T-helper 22 cell (primary cell): ENCODE measurements around the gene CCDC77.
A peak's percentile ranks its signal among the peaks of the same experiment; 100 is the strongest.

ENCODE experiments used
- DNase-seq: peaks from one replicate; pipeline ENCODE4 v3.0.0-alpha.2; 2020; ENCODE audit warnings: low read depth

The CCDC77 gene

DNA sequence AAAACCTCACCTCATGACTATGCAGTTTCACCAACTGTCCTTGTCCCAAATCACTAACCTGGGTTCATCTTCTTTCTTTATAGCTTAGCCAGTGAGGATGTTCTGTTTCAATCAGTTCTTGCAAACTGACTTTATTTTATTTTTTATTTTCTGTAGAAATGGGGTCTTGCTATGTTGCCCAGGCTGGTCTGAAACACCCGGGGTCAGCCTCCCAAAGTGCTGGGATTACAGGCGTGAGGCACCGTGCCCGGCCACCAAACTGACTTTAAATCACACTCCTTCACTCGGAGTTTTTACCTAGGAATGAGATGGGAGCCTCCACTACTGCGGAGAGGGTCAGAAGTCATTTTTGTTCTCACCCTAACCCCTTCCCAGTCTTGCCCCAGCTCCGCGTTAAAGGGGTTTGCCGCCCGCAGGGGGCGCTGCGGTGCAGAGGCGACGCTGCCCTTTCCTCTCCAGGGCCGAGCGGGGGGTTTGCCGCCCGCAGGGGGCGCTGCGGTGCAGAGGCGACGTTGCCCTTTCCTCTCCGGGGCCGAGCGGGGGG lies 51.3 kb downstream of the CCDC77 start:
- peak; percentile 23 for DNase-seq

DNA sequence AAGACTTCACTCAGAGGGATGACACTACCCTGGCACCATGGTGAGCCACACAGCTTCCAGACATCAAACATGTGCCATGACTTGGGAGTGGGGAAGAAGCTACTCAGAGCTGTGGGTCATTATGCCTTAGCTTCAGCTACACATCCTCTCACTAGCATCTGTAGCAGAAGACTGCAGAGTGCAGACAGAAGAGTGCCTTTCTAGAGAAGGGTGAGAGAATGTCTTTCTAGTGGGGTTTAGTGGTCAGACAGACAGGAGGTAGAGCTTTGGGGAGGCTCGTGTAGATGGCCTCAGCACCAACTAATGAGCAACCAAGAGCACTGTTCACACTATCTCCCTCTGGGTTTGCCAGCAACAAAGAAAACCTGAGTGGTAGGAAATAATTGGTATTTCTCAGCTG lies 53.4 kb downstream of the CCDC77 start:
- no peak for DNase-seq

DNA sequence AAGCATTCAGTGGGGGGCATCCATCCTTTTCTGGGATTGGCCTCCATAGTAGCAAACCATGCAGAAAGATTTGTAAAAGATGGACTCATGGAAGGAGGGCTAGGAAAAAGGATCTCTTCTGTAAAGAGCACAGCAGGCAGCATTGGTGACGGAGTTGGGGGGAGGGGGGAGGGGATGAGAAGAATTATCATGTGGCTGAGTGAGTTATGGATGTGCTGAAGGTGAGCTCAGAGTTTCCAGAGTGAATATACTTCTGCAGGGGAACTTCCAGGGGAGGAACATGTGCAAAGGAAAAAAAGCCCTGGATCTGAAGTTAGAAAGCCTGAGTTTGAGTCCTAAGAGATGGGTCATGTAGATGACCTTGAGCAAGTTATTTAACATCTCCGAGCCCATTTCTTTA lies 54.4 kb downstream of the CCDC77 start:
- no peak for DNase-seq

DNA sequence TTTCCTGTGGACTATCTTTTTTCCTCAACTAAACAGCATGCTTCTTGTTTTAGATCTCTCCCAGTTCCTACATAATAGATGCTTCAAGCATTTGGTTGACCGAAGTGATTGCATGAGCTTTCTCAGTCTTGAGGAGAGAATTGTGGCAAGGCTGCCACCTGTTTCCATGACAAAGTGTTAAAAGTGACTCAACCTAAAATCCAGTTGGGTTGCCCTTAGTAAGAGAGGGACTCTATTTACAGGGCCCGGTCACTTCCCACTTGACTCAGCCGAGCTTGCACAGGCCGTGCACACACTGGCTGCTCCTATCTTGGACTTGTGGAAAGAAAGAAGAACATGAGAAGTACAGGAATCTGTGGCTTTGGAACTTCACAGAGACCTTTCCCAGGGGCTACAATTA lies 56.2 kb downstream of the CCDC77 start:
- DNase-seq: no peak

DNA sequence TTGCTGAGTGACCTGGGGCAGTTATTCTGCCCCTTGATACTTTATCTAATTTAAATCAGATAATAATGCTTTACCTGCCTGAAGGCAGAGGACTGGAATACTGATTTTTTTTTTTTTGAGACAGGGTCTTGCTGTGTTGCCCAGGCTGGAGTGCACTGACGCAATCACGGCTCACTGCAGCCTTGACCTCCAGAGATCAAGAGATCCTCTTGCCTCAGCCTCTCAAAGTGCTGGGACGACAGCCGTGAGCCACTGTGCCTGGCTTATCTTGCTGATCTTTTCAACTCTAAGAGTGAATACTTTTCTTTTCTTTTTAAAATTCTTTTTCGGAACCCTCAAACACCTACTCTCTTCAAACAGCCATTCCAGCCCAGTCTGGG lies 57.6 kb downstream of the CCDC77 start:
- DNase-seq: no peak

DNA sequence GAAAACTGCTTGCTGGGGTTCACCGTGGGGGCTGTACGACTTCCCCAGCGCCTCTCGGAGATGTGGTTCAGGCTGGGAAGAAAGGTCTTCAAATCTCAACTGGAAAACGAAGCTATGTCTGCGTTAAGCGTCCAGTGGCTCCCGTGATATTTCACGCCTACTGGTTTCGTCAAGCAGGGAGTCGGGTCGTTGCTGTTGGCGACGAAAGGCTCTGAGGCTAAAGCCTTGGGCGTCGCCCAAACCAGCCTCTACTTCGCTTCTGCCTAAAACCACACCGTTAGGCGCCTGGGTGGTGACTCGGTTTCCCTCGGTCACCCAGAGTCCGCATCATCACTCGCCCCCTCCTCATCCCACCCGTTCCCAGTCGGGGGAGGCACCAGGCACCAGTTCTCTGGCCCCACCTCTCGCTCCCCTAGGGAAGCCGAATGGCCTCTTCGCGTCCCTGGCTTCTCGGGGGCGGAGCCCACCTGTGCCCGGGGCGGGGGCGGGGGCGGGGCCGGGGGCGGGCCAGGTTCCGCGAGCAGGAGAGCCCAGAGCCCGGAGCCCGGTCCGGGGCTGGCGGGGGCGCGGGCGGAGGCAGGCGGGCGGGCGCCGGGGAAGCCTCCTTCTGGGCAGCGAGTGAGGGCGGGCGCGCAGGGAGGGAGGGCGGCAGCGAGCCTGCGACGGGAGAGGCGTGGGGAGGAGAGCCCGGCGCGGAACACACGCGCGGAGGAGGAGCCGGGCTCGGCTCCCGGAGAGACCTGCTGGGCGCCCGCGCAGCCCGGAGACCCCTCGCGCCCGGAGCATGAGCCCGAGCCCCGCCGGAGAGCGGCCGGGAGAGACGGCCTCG lies 58.2 kb downstream of the CCDC77 start, which contains the start of gene B4GALNT3:
Gene B4GALNT3, plus strand, starts transcription at position 510 of the 829 bp plus-strand sequence. CDS start 438 bp downstream, outside the sequence.
- DNase-seq: peak; percentile 27

DNA sequence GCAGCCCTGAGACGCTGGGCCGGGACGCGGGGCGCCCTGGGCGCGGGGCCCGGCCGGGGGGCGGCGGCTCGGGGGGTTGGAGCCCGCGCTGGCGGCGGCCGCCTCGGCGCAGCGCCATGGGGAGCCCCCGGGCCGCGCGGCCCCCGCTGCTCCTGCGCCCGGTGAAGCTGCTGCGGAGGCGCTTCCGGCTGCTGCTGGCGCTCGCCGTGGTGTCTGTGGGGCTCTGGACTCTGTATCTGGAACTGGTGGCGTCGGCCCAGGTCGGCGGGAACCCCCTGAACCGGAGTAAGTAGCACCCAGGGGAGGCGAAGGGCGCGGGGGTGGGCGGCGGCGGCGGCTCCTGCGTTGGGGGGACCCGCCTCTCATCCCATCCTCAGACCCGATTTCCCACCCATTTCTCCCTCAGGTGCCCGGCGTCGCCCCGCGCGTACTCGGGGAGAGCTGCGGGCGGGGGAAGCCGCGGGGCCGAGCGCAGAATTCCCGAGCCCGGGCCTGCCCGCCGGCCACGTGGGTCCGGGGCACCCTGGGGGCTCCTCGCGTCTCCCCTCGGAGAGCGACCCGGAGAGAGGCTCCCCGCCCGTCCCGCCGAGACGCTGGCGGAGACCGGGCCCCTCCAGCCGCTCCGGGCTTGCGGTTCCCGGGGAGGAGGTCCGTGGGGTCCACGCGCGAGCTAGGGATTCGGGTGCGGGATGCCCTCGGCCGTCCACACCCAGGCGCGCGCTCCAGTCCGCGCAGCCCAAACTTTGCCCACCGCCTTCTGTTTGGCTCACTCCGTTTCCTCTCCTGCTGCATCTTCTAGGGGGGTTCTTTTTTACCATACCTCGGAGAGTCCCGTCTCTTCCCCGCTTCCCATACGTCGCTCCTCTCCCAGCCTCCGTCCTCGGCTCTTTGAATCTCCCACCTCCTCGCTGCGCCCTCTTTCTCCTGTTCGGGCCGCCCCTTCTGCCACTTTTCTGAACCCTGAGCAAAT lies 59.1 kb downstream of the CCDC77 start:
- DNase-seq: peak; percentile 18

DNA sequence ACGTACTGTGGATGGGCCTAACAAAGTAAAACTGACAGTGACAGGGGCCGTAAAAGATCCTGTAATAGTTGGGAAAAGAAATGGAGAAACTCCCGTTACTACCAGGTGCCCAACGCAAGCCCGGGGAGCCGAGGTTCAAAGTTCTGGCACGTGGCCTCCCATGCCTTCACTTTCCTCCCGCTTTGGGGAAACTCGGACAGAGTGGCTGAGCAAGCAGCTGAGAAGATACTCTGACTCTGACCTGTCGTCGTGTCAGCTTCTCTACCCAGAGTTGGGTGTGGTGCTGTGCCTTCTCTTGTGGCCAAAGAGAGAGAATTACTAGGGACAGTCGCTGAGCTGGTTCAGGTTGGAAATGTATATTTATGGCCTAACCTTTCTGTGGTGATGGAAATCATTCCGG lies 60.0 kb downstream of the CCDC77 start:
- no peak for DNase-seq

DNA sequence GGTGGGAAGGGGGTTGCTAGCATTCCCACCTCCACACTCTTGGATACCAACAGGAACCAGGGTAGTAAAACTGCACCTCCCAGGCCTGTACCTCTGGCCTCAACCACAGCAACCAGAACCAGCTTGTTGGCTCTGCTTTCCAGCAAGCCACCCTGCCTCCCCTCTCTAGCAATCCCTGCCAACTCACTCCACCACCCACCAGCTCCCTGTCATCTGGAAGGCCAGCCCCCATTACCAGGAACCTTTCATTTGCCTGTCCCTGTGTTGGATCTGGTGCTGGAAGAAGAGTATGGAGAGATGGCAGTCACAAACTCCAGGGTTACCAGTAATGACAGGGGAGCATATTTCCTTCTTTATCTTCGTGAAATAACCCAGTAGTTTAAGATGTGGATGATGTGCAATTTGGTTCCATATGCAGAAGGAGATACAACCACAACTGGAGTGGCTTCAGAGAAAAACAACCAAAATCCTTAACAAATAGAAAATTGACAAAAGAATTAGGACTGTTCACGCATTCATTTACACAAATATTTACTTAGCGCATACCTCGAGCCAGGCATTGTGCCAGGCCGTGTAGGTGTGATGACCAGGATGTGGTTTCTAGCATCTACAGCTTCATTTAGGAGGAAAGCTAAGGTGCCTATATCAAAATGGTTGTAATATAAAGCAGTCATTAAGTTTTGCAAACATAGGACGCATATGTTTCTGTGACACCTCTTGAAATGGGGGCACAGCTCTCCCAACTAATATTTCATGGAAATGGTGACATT lies 61.7 kb downstream of the CCDC77 start:
- DNase-seq: no peak

DNA sequence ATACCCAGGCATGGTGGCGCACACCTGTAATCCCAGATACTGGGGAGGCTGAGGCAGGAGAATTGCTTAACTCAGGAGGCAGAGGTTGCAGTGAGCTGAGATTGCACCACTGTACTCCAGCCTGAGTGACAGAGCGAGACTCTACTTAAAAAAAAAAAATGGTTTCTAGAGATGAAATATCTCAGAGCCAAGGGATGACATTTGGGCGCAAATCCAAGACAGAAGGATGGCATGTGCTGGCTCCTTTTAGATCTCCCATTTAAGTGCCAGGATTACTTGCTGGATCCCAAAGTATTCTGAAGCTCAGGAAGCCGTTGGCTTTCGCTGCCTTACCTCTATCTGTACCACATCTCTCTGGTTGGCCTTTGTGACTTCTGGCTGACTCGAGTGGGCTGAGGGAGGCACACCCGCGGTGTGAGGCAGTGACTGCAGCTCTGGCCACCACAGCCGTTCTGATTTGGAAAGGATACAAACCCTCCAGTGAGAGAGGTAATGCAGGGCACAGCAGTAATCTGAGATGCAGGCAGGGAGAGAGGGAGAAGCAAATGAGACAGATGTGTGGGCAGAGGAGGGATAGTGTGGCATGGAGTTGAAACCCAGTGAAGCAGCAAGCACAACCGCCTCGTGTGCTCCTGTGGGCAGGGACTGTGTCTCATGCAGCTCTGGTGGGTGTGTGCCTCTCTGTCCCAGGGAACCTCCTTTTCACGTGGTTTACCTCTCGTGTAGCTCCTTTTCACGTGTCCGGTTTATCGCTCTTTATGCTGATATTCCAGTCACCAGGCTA lies 63.2 kb downstream of the CCDC77 start:
- no peak for DNase-seq

DNA sequence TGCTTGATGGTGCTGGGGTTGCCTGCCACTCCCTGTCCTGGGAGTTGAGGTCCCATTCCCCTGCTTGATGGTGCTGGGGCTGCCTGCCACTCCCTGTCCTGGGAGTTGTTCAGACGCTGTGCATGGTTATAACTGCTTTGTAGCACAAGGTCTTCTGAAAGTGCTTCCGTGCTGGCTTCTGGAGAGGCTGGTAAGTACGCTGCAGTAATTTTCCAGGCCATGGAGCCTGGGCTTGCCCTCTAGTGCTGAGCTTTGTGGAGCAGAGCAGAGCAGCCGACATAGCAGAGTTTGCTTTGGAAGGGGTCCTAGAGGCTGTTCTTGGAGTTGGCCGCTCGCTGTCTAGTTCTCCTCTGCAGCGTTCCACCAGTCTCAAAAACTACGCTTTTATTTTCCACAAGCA lies 64.6 kb downstream of the CCDC77 start:
- no peak for DNase-seq

DNA sequence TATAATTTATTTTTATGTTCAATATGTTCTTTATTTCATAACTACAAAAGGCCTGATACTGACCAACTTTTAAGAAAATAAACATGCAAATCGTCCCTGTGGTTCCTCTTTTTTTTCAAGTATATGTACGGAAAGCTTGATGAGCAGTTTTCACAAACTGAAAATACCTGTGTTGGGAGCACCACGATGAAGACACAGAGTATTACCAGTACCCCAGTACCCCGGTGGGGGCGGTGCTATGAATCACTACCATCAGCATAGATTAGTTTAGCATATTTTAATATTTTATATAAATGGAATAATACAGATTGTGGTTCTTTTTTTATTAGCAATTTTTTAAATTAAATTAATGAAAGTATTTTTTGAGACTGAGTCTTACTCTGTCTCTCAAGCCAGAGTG lies 65.3 kb downstream of the CCDC77 start:
- no peak for DNase-seq

DNA sequence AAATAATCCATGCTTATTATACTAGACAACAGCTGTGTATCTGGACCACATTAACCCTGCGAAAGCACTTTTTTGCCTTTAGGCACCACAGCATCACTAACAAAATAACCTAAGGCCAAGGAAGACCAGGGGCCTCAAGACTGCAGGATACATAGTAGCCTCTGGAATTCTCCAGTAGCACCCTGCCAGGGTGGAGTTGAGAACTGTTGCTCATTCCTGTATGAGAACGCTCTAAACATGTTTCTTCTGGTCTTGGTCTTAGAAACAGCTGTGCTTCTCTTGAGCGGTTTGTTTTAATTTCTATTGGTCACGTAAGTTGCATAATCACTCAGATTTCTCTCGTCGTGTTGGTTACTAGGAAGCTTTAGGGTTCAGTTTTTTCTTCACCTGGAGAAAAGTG lies 66.1 kb downstream of the CCDC77 start:
- DNase-seq: no peak

DNA sequence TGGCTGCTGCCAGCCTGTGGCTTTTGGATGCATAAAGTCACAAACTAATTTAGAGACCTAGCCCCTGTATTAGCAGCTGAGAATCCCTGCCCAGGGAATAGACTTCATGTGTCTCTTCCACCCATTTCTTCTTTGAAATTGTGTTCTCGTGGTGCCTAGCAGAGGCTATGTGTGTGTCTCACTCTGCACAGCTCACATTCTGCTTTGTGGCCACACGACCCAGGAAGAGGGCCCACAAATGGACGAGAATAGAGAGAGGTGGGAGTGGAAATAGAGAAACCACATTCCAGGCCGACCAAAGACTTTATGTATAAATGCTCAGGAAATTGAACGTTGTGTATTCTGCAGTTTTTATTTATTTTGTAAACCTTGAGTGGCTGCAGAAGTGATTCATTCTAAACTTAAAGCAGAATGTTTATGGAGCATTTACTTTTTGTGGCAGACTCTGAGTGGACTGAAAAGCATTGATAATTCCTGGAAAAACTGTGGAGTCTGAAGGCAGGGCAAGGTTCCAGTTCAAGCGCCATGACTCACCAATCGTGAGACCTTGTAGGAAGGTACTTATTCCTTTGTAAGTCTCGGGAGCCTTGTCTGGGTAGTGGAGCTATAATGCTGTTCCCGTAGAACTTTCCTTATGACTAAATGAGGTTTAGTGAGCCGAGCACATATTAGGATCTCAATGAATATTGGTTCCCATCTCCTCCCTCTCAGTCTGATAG lies 67.4 kb downstream of the CCDC77 start:
- no peak for DNase-seq

DNA sequence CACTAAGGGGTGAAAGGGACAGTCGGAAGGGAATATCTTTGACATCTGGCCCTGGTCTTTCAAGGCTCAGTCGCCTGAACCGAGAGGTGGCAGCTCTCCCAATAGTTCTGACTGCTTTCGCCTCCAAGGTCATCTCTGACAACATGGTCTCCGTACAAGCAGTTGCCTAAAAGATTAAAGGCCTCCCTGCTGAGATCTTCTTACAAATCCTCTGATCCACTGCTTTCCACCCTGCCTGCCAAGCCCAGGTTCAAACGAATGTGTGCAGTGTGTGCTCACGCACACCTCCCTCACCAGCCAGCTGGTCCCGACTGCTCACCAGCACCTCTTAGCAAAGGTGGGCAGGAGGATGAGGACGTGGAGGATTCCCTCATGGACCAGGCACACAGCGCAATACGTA lies 68.7 kb downstream of the CCDC77 start:
- DNase-seq: no peak

DNA sequence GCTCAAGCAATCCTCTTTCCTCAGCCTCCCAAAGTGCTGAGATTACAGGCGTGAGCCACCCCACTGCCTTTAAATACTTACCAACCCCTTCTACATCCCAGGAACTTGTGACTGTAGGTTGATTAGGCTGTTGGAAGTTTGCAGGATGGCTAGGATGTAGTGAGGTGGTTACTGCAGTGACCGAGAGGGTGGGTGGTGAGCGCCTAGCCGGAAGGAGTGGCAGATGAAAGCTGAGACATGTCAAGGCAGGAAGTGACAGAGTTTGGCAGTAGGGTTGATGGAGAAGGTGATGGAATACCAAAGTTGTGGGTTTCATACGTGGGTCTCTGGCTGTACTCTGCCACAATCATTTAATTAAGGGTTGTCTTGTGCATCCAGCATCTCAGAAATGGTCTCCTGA lies 71.8 kb downstream of the CCDC77 start:
- DNase-seq: no peak

DNA sequence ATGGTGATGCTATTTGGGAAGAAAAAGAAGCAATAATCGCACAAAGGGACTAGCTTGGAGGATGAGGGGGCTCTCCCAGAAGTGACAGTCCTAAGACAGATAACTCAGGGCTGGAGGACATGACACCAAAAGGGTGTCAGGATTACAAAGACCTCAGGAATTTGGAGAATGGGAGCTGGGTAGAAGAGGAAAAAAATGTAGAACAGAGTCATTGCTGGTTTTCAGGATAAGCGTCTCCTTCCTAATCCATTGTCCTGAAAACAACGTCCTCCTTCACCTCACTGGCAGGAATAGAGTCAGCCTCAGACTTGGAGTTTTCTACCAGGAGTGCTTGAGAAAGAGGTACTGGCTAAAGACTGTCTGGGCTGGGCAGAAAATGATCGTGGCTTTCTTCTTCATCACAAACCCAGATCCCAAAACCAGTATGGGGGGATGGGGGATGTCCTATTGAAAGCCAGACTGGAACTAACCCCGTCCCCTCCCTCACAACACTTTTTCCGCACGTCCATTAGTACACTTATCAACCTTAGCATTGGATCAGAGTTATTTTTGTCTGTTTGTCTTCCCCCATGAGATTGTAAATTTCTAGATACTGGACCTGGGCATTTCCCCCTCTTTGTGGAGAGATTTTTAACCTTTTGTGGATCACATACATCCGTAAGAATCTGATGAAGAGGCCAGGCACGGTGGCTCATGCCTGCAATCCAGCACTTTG lies 72.6 kb downstream of the CCDC77 start:
- DNase-seq: no peak

DNA sequence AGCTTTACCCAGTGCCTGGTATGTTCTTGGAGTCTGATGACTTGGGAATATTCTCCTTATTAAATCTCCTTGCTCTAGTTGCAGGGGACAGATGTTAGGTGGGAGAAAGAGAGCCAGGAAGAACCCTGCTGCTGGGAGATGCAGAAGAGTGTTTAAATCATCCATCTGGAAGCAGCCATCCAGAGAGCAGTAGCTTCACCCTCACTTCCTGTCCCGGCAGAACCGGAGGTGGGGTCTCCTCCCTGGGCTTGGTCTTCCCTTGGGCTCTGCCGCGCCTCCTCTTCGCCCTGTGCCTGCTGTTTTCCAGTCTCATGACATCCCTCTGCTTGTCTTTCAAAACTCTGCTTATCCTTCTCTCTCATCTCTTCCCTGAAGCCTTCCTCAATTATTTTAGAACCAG lies 73.8 kb downstream of the CCDC77 start:
- no peak for DNase-seq

DNA sequence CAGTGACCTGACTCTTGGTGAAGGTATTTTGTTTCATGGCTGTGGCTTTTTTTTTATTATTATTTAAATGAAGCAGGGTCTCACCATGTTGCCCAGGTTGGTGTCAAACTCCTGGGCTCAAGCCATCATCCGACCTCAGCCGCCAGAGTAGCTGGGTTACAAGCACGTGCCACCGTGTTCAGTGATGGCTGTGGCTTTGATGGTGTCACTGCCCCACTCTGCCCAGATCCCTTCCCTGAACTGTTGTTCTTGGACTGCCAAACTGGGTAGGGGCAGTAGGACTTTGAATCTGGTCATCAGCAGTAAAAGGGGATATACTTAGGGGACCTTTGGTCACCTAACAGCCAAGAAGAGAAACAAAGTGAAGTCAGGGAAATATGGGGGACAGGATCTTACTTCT lies 77.7 kb downstream of the CCDC77 start:
- no peak for DNase-seq
